Immature natural killer cell (primary cell): ENCODE data around the gene FOXF1. TPM values are rescaled to one million over a fixed set of nuclear protein-coding genes. Genes with fewer than 3 reads are reported as not detected.

ENCODE experiments used
- DNase-seq, 3 donors: peaks; one replicate each; pipeline ENCODE4 v3.0.0; 2022; ENCODE audit warnings: mixed read lengths in 1 of 3
- H3K27ac Mint-ChIP-seq, 6 donors: one replicate each; pipeline ENCODE4 v1.8.0; 2020; ENCODE audit warnings: mixed read lengths in 6 of 6, mild to moderate bottlenecking in 5 of 6, inconsistent platforms in 4 of 6, moderate library complexity in 3 of 6
- H3K27me3 Mint-ChIP-seq, 3 donors: one replicate each; pipeline ENCODE4 v1.8.0; 2020 to 2021; ENCODE audit warnings: low read depth in 3 of 3, mild to moderate bottlenecking in 3 of 3, mixed read lengths in 3 of 3, moderate library complexity in 3 of 3, inconsistent platforms in 1 of 3
- H3K36me3 Mint-ChIP-seq, 3 donors: one replicate each; pipeline ENCODE4 v1.8.0; 2020; ENCODE audit warnings: mixed read lengths in 3 of 3, inconsistent platforms in 2 of 3, mild to moderate bottlenecking in 2 of 3
- H3K4me1 Mint-ChIP-seq, 2 donors: one replicate each; pipeline ENCODE4 v1.8.0; 2020; ENCODE audit warnings: inconsistent platforms in 2 of 2, mild to moderate bottlenecking in 2 of 2, mixed read lengths in 2 of 2, moderate library complexity in 1 of 2
- H3K4me3 Mint-ChIP-seq, 5 donors: one replicate each; pipeline ENCODE4 v1.8.0; 2020; ENCODE audit warnings: mild to moderate bottlenecking in 5 of 5, mixed read lengths in 5 of 5, inconsistent platforms in 3 of 5, moderate library complexity in 3 of 5
- H3K9me3 Mint-ChIP-seq, 6 donors: one replicate each; pipeline ENCODE4 v1.8.0; 2020; ENCODE audit warnings: mild to moderate bottlenecking in 6 of 6, mixed read lengths in 6 of 6, inconsistent platforms in 4 of 6, moderate library complexity in 3 of 6
- polyA plus RNA-seq, 3 donors: library from polyadenylated mRNA; unstranded; fragments of 300-500 nt; fragmentation: Illumina TruSeq; gene quantifications; one replicate each; pipeline ENCODE4 v1.2.3, GENCODE V29; 2021

Gene FOXF1
- polyA plus RNA-seq, 3 donors from 2014 or later = not detected

GRCh38 chr16:86479419-86479818, 30.9 kb upstream of the FOXF1 start:
- no peaks in the 10 kb centered on the region for H3K4me1 Mint-ChIP-seq
- peaks cover 2 to 31% (median 3%) of the 10 kb centered on the region in 3 donors for H3K27me3 Mint-ChIP-seq
- DNase-seq = no peak
- no peaks in the 10 kb centered on the region for H3K36me3 Mint-ChIP-seq
- peaks cover 0 to 3% (median 0%) of the 10 kb centered on the region in 6 donors for H3K9me3 Mint-ChIP-seq
- H3K4me3 Mint-ChIP-seq = no peak overlapping the region
- no peak overlapping the region for H3K27ac Mint-ChIP-seq

GRCh38 chr16:86480444-86480843, 29.9 kb upstream of the FOXF1 start:
- H3K27me3 Mint-ChIP-seq = peaks cover 2 to 28% (median 3%) of the 10 kb centered on the region in 3 donors
- no peaks in the 10 kb centered on the region for H3K36me3 Mint-ChIP-seq

GRCh38 chr16:86481607-86482006, 28.7 kb upstream of the FOXF1 start:
- Mint-ChIP-seq H3K27ac (no peak overlapping the region), H3K4me1 (no peaks in the 10 kb centered on the region), H3K9me3 (peaks cover 0 to 3% (median 0%) of the 10 kb centered on the region in 6 donors), H3K36me3 (no peaks in the 10 kb centered on the region), H3K4me3 (no peak overlapping the region), H3K27me3 (peaks cover 3 to 25% (median 4%) of the 10 kb centered on the region in 3 donors)
- DNase-seq = no peak

More at GRCh38 chr16:86480444-86480843, 29.9 kb upstream of the FOXF1 start:
- H3K4me3 Mint-ChIP-seq = no peak overlapping the region
- peaks cover 0 to 3% (median 0%) of the 10 kb centered on the region in 6 donors for H3K9me3 Mint-ChIP-seq
- no peaks in the 10 kb centered on the region for H3K4me1 Mint-ChIP-seq
- no peak for DNase-seq
- no peak overlapping the region for H3K27ac Mint-ChIP-seq

- Mint-ChIP-seq H3K4me1 (no peaks in the 10 kb centered on the region), H3K36me3 (no peaks in the 10 kb centered on the region), H3K27me3 (peaks cover 0 to 14% (median 2%) of the 10 kb centered on the region in 3 donors), H3K27ac (no peak overlapping the region), H3K4me3 (no peak overlapping the region), H3K9me3 (peaks cover 0 to 3% (median 0%) of the 10 kb centered on the region in 6 donors)
- DNase-seq = no peak
Observed at GRCh38 chr16:86484240-86484639, 26.1 kb upstream of the FOXF1 start.

- no peaks in the 10 kb centered on the region for H3K4me1 Mint-ChIP-seq
- no peak overlapping the region for H3K4me3 Mint-ChIP-seq
- H3K27me3 Mint-ChIP-seq = peaks cover 0 to 9% (median 4%) of the 10 kb centered on the region in 3 donors
- no peak for DNase-seq
- peaks cover 0 to 3% (median 0%) of the 10 kb centered on the region in 6 donors for H3K9me3 Mint-ChIP-seq
- H3K36me3 Mint-ChIP-seq = no peaks in the 10 kb centered on the region
- H3K27ac Mint-ChIP-seq = no peak overlapping the region
Observed at GRCh38 chr16:86485746-86486145, 24.6 kb upstream of the FOXF1 start.

GRCh38 chr16:86490859-86491639, 19.3 kb upstream of the FOXF1 start:
- Mint-ChIP-seq H3K4me1 (no peaks in the 10 kb centered on the region), H3K4me3 (no peak overlapping the region), H3K36me3 (peaks cover 0 to 3% (median 0%) of the 10 kb centered on the region in 3 donors), H3K9me3 (no peaks in the 10 kb centered on the region), H3K27ac (no peak overlapping the region), H3K27me3 (peaks cover 7 to 27% (median 14%) of the 10 kb centered on the region in 3 donors)
- no peak for DNase-seq

- Mint-ChIP-seq H3K27ac (no peak overlapping the region), H3K36me3 (peaks cover 0 to 3% (median 0%) of the 10 kb centered on the region in 3 donors), H3K4me1 (no peaks in the 10 kb centered on the region), H3K9me3 (no peaks in the 10 kb centered on the region), H3K4me3 (no peak overlapping the region), H3K27me3 (peaks cover 7 to 30% (median 15%) of the 10 kb centered on the region in 3 donors)
- no peak for DNase-seq
Observed at GRCh38 chr16:86491640-86492023, 18.7 kb upstream of the FOXF1 start.

- Mint-ChIP-seq H3K4me1 (no peaks in the 10 kb centered on the region), H3K9me3 (no peaks in the 10 kb centered on the region), H3K27ac (no peak overlapping the region), H3K27me3 (peaks cover 7 to 33% (median 18%) of the 10 kb centered on the region in 3 donors), H3K36me3 (peaks cover 0 to 3% (median 0%) of the 10 kb centered on the region in 3 donors), H3K4me3 (no peak overlapping the region)
- no peak for DNase-seq
Observed at GRCh38 chr16:86492267-86492960, 17.9 kb upstream of the FOXF1 start.

GRCh38 chr16:86492961-86493629, 17.2 kb upstream of the FOXF1 start:
- Mint-ChIP-seq H3K27ac (no peak overlapping the region), H3K4me1 (no peaks in the 10 kb centered on the region), H3K36me3 (peaks cover 0 to 3% (median 0%) of the 10 kb centered on the region in 3 donors), H3K9me3 (no peaks in the 10 kb centered on the region), H3K27me3 (peaks cover 7 to 31% (median 18%) of the 10 kb centered on the region in 3 donors), H3K4me3 (no peak overlapping the region)
- no peak for DNase-seq

- Mint-ChIP-seq H3K4me3 (no peak overlapping the region), H3K36me3 (peaks cover 0 to 3% (median 0%) of the 10 kb centered on the region in 3 donors), H3K9me3 (no peaks in the 10 kb centered on the region), H3K4me1 (no peaks in the 10 kb centered on the region), H3K27me3 (peaks cover 8 to 31% (median 20%) of the 10 kb centered on the region in 3 donors), H3K27ac (no peak overlapping the region)
- no peak for DNase-seq
Observed at GRCh38 chr16:86494039-86494564, 16.2 kb upstream of the FOXF1 start.

- no peak for DNase-seq
- Mint-ChIP-seq H3K27me3 (peaks cover 13 to 33% (median 24%) of the 10 kb centered on the region in 3 donors), H3K27ac (no peak overlapping the region), H3K36me3 (peaks cover 0 to 3% (median 0%) of the 10 kb centered on the region in 3 donors), H3K4me1 (no peaks in the 10 kb centered on the region), H3K9me3 (peaks cover 0 to 1% (median 0%) of the 10 kb centered on the region in 6 donors), H3K4me3 (no peak overlapping the region)
Observed at GRCh38 chr16:86494565-86495356, 15.6 kb upstream of the FOXF1 start.

GRCh38 chr16:86495357-86495701, 15.0 kb upstream of the FOXF1 start:
- peaks cover 17 to 33% (median 24%) of the 10 kb centered on the region in 3 donors for H3K27me3 Mint-ChIP-seq
- no peaks in the 10 kb centered on the region for H3K4me1 Mint-ChIP-seq
- H3K9me3 Mint-ChIP-seq = peaks cover 0 to 1% (median 0%) of the 10 kb centered on the region in 6 donors
- H3K36me3 Mint-ChIP-seq = peaks cover 0 to 3% (median 0%) of the 10 kb centered on the region in 3 donors
- no peak for DNase-seq
- H3K27ac Mint-ChIP-seq = no peak overlapping the region
- H3K4me3 Mint-ChIP-seq = no peak overlapping the region

- H3K4me3 Mint-ChIP-seq = no peak overlapping the region
- peaks cover 0 to 1% (median 0%) of the 10 kb centered on the region in 6 donors for H3K9me3 Mint-ChIP-seq
- H3K27ac Mint-ChIP-seq = no peak overlapping the region
- peaks cover 0 to 3% (median 0%) of the 10 kb centered on the region in 3 donors for H3K36me3 Mint-ChIP-seq
- H3K27me3 Mint-ChIP-seq = peaks cover 17 to 30% (median 26%) of the 10 kb centered on the region in 3 donors
- H3K4me1 Mint-ChIP-seq = no peaks in the 10 kb centered on the region
- DNase-seq = no peak
Observed at GRCh38 chr16:86495756-86496261, 14.5 kb upstream of the FOXF1 start.
